ENCODE measurements around the gene ADGRE3. TPM values are rescaled to one million over a fixed set of nuclear protein-coding genes. Genes with fewer than 3 reads are reported as not detected.

The ADGRE3 gene
- total RNA-seq, 2 donors from 2014 or later = 0.27 to 0.80 TPM

GRCh38 chr19:14683439-14683838 is 8.8 kb upstream of the ADGRE3 start:
- Histone ChIP-seq H3K36me3 (no peaks in the 10 kb centered on the region), H3K27ac (no peak overlapping the region), H3K9me3 (no peaks in the 10 kb centered on the region), H3K27me3 (replicated peaks; ENCODE audit: insufficient read depth) (no peaks in the 10 kb centered on the region), H3K4me3 (no peak overlapping the region), H3K4me1 (replicated peaks) (no peaks in the 10 kb centered on the region)
- 48% methylated on average over 3 of the region's 3 CpGs for WGBS
- DNase-seq (ENCODE audit: low spot score) = no peak
- intact Hi-C loops (cut with DNase I) = no loop called here
- TF ChIP-seq POLR2A (IDR thresholded peaks at IDR 0.05) = no peak
- no peak for TF ChIP-seq POLR2AphosphoS5 (IDR thresholded peaks at IDR 0.05)
- TF ChIP-seq, protein P1, sequence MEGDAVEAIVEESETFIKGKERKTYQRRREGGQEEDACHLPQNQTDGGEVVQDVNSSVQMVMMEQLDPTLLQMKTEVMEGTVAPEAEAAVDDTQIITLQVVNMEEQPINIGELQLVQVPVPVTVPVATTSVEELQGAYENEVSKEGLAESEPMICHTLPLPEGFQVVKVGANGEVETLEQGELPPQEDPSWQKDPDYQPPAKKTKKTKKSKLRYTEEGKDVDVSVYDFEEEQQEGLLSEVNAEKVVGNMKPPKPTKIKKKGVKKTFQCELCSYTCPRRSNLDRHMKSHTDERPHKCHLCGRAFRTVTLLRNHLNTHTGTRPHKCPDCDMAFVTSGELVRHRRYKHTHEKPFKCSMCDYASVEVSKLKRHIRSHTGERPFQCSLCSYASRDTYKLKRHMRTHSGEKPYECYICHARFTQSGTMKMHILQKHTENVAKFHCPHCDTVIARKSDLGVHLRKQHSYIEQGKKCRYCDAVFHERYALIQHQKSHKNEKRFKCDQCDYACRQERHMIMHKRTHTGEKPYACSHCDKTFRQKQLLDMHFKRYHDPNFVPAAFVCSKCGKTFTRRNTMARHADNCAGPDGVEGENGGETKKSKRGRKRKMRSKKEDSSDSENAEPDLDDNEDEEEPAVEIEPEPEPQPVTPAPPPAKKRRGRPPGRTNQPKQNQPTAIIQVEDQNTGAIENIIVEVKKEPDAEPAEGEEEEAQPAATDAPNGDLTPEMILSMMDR (IDR thresholded peaks at IDR 0.05) = no peak

DNA sequence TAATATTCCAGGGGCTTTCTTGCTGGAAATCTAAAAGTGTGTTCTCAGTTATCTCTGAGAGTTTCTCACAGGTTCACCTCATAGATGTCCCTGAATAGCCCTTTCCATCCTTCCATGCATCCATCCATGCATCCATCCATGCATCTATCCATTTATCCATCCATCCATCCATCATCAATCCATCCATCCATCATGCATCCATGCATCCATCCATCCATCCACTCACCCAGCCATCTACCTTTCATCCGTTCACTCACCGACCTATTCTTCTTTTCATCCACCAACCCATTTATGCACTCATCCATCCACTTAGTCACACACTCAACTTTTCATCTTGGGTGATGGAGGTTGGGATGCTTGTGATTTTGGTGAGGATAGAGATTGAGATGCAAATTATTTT is 7.4 kb upstream of the ADGRE3 start:
- H3K27ac ChIP-seq = no peak overlapping the region
- H3K27me3 ChIP-seq (replicated peaks; ENCODE audit: insufficient read depth) = no peaks in the 10 kb centered on the region
- no peaks in the 10 kb centered on the region for H3K9me3 ChIP-seq
- H3K4me3 ChIP-seq = no peak overlapping the region
- DNase-seq (ENCODE audit: low spot score) = no peak
- TF ChIP-seq POLR2A (IDR thresholded peaks at IDR 0.05) = no peak
- TF ChIP-seq, protein P1 (IDR thresholded peaks at IDR 0.05) = no peak
- TF ChIP-seq POLR2AphosphoS5 (IDR thresholded peaks at IDR 0.05) = no peak
- 94% methylated on average over 2 of the region's 2 CpGs for WGBS
- no peaks in the 10 kb centered on the region for H3K36me3 ChIP-seq
- H3K4me1 ChIP-seq (replicated peaks) = no peaks in the 10 kb centered on the region
- intact Hi-C loops (cut with DNase I) = no loop called here

GRCh38 chr19:14678199-14678598 is 3.6 kb upstream of the ADGRE3 start:
- Histone ChIP-seq H3K9me3 (no peaks in the 10 kb centered on the region), H3K4me1 (replicated peaks) (no peaks in the 10 kb centered on the region), H3K4me3 (no peak overlapping the region), H3K27me3 (replicated peaks; ENCODE audit: insufficient read depth) (no peaks in the 10 kb centered on the region), H3K27ac (no peak overlapping the region), H3K36me3 (no peaks in the 10 kb centered on the region)
- intact Hi-C loops (cut with DNase I) = no loop called here
- no peak for DNase-seq (ENCODE audit: low spot score)
- WGBS = 94% methylated on average over 9 of the region's 9 CpGs
- TF ChIP-seq, protein P1 (IDR thresholded peaks at IDR 0.05) = no peak
- TF ChIP-seq POLR2AphosphoS5 (IDR thresholded peaks at IDR 0.05) (no peak), POLR2A (IDR thresholded peaks at IDR 0.05) (no peak)

GRCh38 chr19:14677464-14677863 is 2.8 kb upstream of the ADGRE3 start:
- DNase-seq (ENCODE audit: low spot score) = no peak
- H3K4me3 ChIP-seq = no peak overlapping the region
- 84% methylated on average over 6 of the region's 6 CpGs for WGBS
- intact Hi-C loops (cut with DNase I) = no loop called here
- H3K36me3 ChIP-seq = no peaks in the 10 kb centered on the region
- no peaks in the 10 kb centered on the region for H3K9me3 ChIP-seq
- H3K4me1 ChIP-seq (replicated peaks) = no peaks in the 10 kb centered on the region
- H3K27ac ChIP-seq = no peak overlapping the region
- TF ChIP-seq POLR2A (IDR thresholded peaks at IDR 0.05) = no peak
- no peak for TF ChIP-seq POLR2AphosphoS5 (IDR thresholded peaks at IDR 0.05)
- TF ChIP-seq, protein P1 (IDR thresholded peaks at IDR 0.05) = no peak
- no peaks in the 10 kb centered on the region for H3K27me3 ChIP-seq (replicated peaks; ENCODE audit: insufficient read depth)

- TF ChIP-seq POLR2A (IDR thresholded peaks at IDR 0.05) (no peak), POLR2AphosphoS5 (IDR thresholded peaks at IDR 0.05) (no peak)
- TF ChIP-seq, protein P1 (IDR thresholded peaks at IDR 0.05) = no peak
- no peaks in the 10 kb centered on the region for H3K36me3 ChIP-seq
- H3K4me3 ChIP-seq = no peak overlapping the region
- intact Hi-C loops (cut with DNase I) = no loop called here
- 90% methylated on average over 10 of the region's 10 CpGs for WGBS
- no peaks in the 10 kb centered on the region for H3K4me1 ChIP-seq (replicated peaks)
- no peak overlapping the region for H3K27ac ChIP-seq
- no peak for DNase-seq (ENCODE audit: low spot score)
- H3K27me3 ChIP-seq (replicated peaks; ENCODE audit: insufficient read depth) = no peaks in the 10 kb centered on the region
- H3K9me3 ChIP-seq = no peaks in the 10 kb centered on the region
These were observed 2.1 kb upstream of the ADGRE3 start for GRCh38 chr19:14676762-14677161.

Data from prostate gland (tissue), 2 donors.